ENCODE results near the gene ACTR10. TPM values are rescaled to one million over a fixed set of nuclear protein-coding genes. Genes with fewer than 3 reads are reported as not detected.

Gene ACTR10
- 72.3 TPM for polyA plus RNA-seq (2013, experiment 1 of 2; ENCODE audit: insufficient read length)
- polyA plus RNA-seq (2013, experiment 2 of 2; ENCODE audit: insufficient read length): 71.6 TPM

DNA sequence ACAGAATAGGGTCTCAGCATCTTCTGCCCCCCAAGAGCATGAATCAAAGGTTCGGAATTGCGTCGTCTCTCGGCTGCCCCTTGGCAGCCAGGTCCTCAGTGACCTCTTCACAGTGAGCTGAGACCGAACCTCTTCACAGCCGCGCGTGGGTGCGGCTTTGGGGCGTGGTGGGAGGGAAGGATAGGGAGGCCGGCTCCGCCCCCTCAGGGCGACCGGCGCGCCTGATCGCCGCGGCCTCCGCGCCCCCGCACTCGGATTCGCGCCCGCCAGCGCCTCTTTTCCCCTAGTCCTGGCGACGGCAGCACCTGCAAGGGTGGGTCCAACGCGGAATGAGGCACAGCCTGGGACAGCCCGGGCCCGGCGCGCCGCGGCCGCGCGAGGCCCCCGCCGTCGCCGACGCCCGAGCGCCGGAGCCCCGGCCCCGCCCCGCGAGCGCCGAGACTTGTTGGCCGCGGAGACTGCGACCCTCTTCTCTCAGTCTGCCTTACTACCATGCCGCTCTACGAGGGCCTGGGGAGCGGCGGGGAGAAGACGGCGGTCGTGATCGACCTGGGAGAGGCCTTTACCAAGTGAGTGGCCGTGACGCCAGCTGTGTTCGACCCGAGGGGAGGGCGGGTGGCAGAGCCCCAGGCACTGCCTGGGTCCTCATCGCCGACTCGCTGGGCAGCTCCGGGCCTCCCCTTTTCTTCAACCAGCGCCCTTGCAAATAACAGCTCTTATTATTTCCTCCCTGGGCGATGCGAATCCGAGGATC lies at the start of gene ACTR10:
ACTR10 (plus strand) TSS at position 424 of the 754 bp plus-strand sequence; CDS start at position 493, 69 bp downstream.
- DNase-seq: peak; percentile 76

DNA sequence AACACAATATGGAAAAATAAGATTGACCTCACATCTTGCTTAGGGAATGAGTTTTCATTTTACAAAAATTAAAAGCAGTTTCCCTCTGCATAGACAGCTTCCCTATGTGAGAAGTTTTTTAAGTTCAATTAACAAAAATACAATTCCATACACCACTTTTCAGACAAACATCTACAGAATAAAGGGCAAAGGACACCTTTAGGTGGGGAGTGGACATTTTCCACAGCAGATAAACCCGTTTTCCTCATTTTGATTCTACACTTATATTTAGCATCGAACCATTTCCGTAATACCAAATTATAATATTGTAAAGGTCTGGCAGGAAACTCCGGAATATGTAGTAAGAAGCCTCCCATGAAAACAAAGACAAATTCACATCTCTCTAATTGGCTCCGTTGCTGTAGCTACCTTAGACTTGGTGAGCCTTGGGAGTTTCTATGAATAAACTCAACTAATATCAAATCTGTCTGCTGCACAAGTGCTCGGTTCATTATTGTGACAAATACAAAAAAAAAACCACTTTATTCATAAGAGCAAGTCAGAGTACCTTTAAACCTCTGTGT lies 49.6 kb upstream of the ACTR10 start:
- no peak for DNase-seq

- peak; percentile 38 for DNase-seq
Observed at GRCh38 chr14:58151133-58152013, 48.6 kb upstream of the ACTR10 start.

GRCh38 chr14:58152014-58152857 lies 47.7 kb upstream of the ACTR10 start, which contains the start of gene ARMH4:
Gene ARMH4 (minus strand): TSS chr14:58152213. CDS start chr14:58139358, 12,855 bp downstream.
- peak; percentile 88 for DNase-seq

DNA sequence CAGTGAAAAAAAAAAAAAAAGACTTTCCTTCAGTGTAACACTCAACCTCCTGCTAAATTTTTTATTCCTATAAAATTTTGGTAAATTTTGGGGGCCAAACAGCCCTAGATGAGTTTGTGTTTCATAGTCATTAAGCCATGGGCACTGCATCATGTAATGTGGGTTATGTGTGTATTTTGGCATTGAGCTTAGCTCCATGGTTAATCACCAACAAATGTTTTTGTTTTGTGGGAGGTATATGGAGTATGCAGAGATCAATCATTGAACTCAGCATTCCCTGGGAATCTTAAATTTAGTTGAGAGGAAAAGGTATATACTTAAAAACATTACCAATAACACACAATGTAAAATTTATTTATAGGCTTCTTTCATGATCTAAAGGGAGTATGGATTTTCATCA lies 39.4 kb upstream of the ACTR10 start:
- DNase-seq: no peak

- DNase-seq: peak; percentile 84
Observed at GRCh38 chr14:58166005-58166983, 33.7 kb upstream of the ACTR10 start.

GRCh38 chr14:58167057-58167456 lies 32.9 kb upstream of the ACTR10 start:
- no peak for DNase-seq

DNA sequence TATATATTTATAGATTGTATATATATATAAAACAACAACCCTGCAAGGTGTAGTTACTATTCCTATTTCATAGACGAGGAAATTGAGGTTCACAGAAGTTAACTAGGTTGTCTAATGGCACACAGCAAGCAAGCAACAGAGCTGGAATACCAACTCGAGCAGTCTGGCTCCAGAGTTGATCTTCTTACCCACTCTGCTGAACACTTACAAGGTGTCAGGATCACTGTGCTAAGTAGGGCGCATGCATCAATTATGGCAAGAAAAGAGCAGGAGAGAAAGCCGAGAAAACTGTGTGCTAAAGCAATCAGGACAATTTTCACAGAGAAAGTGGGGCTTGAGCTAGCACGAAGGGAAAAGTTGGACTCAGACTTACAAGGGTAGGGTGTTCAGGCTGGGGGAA lies 32.1 kb upstream of the ACTR10 start:
- no peak for DNase-seq

DNA sequence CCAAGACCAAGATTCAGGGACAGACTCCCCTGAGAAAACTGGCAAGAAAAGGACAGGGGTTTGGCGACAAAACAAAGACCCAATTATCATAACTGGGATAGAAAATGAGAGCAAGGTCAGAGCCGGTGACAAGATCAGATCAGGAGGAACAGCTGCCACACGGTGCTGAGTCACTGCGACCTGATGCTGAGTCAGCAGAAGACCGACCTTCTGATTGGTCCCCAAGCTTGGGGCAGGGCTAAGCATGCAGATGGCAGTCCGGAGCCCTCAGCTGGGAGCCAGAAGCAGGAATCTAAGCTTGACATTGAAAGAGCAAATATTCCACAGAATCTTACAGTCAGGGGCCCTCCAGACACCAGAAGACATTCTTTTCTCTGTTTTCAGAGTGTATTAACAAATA lies 28.9 kb upstream of the ACTR10 start:
- DNase-seq: peak; percentile 82

GRCh38 chr14:58177125-58177524 lies 22.8 kb upstream of the ACTR10 start:
- DNase-seq: no peak

DNA sequence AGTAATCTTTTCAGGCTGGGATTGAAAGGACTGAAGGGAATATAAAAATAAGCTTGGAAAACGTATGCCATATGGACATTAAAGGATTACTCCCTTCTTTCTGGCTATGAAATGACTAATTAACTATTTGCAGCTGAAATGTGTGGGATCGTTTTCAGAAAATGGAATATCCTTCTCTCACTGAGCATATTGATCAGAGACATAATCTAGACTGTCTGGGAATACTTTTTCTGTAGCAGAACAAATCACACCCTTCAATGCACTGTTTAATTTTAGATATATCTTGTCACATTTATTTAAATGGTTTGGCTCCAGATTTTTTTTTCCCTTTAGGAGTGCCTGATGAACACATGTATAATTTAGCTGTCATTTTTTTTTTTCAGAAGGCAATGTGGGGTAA lies 10.8 kb upstream of the ACTR10 start:
- DNase-seq: no peak

- no peak for DNase-seq
Observed at GRCh38 chr14:58191763-58192601, 8.0 kb upstream of the ACTR10 start.

DNA sequence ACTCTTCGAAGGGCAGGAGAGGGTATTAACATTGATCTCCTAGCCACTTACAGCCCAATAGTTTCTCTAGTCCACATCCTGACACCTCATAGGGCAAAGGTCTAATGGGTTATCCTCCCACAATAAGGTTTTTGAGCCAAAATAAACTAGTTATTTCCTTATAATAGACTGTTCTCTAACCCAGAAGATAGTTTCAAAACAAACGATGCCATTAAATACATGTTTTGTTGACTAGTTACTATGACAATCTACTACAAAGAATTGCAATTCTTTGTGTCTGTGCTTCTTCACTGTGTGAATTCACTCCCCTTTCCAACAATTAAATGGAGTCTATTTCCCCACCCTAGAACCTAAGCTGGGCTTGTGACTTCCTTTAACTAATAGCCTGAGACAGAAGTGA lies 6.4 kb upstream of the ACTR10 start:
- DNase-seq: no peak

GRCh38 chr14:58196198-58196597 lies 3.8 kb upstream of the ACTR10 start:
- DNase-seq: no peak

DNA sequence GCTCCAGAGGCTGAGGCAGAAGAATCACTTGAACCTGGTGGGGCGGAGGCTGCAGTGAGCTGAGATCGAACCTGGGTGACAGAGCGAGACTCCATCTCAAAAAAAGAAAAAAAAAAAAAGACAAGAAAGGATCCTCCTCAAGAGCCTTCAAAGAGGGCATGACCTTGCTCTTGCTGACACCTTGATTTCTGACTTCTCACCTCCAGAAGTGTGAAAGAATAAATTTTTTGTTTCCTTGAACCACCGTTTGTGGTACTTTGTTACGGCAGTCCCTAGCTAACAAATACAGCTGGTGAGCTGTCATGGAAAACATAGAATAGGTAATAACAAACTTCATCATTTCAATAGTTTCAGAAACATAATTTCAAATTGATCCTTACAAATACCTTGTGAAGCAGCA lies 1.9 kb upstream of the ACTR10 start:
- DNase-seq: no peak

GRCh38 chr14:58200480-58200841 lies 512 bp downstream of the ACTR10 start:
- DNase-seq: no peak

DNA sequence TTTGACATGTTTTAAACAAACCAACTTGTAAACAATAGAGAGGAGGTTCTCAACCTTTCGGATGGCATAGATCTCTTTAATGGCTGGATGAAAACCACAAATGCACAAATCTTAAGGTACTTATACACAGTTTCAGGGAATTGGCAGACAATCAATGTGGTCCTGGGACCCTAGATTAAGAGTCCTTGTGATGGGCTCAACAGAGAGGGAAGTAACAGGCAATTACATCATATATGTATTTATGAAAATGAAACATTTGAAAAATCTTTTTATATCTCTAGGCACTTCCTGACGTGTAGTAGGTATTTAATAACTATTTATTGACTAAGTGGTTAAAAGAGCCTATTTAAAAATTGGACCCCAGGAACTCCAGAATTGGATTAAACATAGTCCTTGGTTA lies 897 bp downstream of the ACTR10 start:
- peak; percentile 3 for DNase-seq

- DNase-seq: no peak
Observed at GRCh38 chr14:58213176-58213575, 13.2 kb downstream of the ACTR10 start.

GRCh38 chr14:58215191-58215914 lies 15.4 kb downstream of the ACTR10 start:
- no peak for DNase-seq
